Astrocyte (in vitro differentiated cells and primary cell): ENCODE measurements around the gene RAB11FIP3. TPM values are rescaled to one million over a fixed set of nuclear protein-coding genes. Genes with fewer than 3 reads are reported as not detected.

ENCODE experiments used
- DNase-seq: peaks from one replicate; pipeline ENCODE4 v3.0.0-alpha.2; 2010; ENCODE audit warnings: low read depth
- FAIRE-seq: peaks from 2 replicates; lab custom pipeline; 2011; peaks lifted over from hg19 to GRCh38; lab: Jason Lieb, UNC
- H2AFZ ChIP-seq: 2 replicates; pipeline ENCODE4 v1.6.0; 2012; ENCODE audit warnings: low read depth, low read length, inconsistent platforms
- H3K27ac ChIP-seq: 2 replicates; pipeline ENCODE4 v1.5.1; 2011; ENCODE audit warnings: low read depth, low read length, inconsistent platforms
- H3K27me3 ChIP-seq: 2 replicates; pipeline ENCODE4 v1.6.0; 2011; ENCODE audit warnings: low read length, inconsistent platforms; ENCODE audit not compliant: insufficient read depth
- H3K36me3 ChIP-seq: 2 replicates; pipeline ENCODE4 v1.5.1; 2011; ENCODE audit warnings: low read length, inconsistent platforms; ENCODE audit not compliant: insufficient read depth
- H3K4me1 ChIP-seq: 2 replicates; pipeline ENCODE4 v1.5.1; 2011; ENCODE audit warnings: low read length, inconsistent platforms; ENCODE audit not compliant: insufficient read depth
- H3K4me2 ChIP-seq: 2 replicates; pipeline ENCODE4 v1.6.0; 2012; ENCODE audit warnings: low read length, inconsistent platforms
- H3K4me3 ChIP-seq: 2 replicates; pipeline ENCODE4 v1.5.1; 2011; ENCODE audit warnings: low read depth, mild to moderate bottlenecking, low read length, inconsistent platforms; ENCODE audit not compliant: insufficient read depth
- H3K79me2 ChIP-seq: 2 replicates; pipeline ENCODE4 v1.6.0; 2012; ENCODE audit warnings: mild to moderate bottlenecking, low read length, inconsistent platforms; ENCODE audit not compliant: insufficient read depth
- H3K9ac ChIP-seq: 2 replicates; pipeline ENCODE4 v1.6.0; 2012; ENCODE audit warnings: mild to moderate bottlenecking, low read length, inconsistent platforms
- H3K9me3 ChIP-seq: 2 replicates; pipeline ENCODE4 v1.5.1; 2012; ENCODE audit warnings: low read depth, mild to moderate bottlenecking, low read length, inconsistent platforms; ENCODE audit not compliant: insufficient read depth
- H4K20me1 ChIP-seq: 2 replicates; pipeline ENCODE4 v1.6.0; 2012; ENCODE audit warnings: low read length, inconsistent platforms; ENCODE audit not compliant: insufficient read depth
- H3K27ac Mint-ChIP-seq: one replicate; pipeline ENCODE4 v1.8.0; 2021; ENCODE audit warnings: mild to moderate bottlenecking, mixed read lengths; ENCODE audit not compliant: unreplicated experiment
- H3K27me3 Mint-ChIP-seq: one replicate; pipeline ENCODE4 v1.8.0; 2021; ENCODE audit warnings: low read depth, mixed read lengths; ENCODE audit not compliant: unreplicated experiment
- H3K36me3 Mint-ChIP-seq: one replicate; pipeline ENCODE4 v1.8.0; 2021; ENCODE audit warnings: low read depth, mixed read lengths; ENCODE audit not compliant: unreplicated experiment
- H3K4me1 Mint-ChIP-seq: one replicate; pipeline ENCODE4 v1.8.0; 2021; ENCODE audit warnings: low read depth, mixed read lengths; ENCODE audit not compliant: unreplicated experiment
- H3K4me3 Mint-ChIP-seq: one replicate; pipeline ENCODE4 v1.8.0; 2021; ENCODE audit warnings: mild to moderate bottlenecking, moderate library complexity, mixed read lengths; ENCODE audit not compliant: unreplicated experiment
- H3K9me3 Mint-ChIP-seq: one replicate; pipeline ENCODE4 v1.8.0; 2021; ENCODE audit warnings: mild to moderate bottlenecking, mixed read lengths; ENCODE audit not compliant: unreplicated experiment
- CTCF ChIP-seq: IDR thresholded peaks from 2 replicates; pipeline ENCODE4 v1.5.1; 2011; ENCODE audit warnings: low read depth, mild to moderate bottlenecking, inconsistent platforms, low read length, moderate library complexity; ENCODE audit not compliant: insufficient read depth
- EZH2 ChIP-seq: IDR thresholded peaks from 2 replicates; pipeline ENCODE4 v1.6.1; 2012; ENCODE audit warnings: mild to moderate bottlenecking, low read length, inconsistent platforms; ENCODE audit not compliant: insufficient read depth
- total RNA-seq: library from RNA; stranded (reverse); gene quantifications from 2 replicates; pipeline ENCODE4 v1.2.1, GENCODE V29; 2021

RAB11FIP3 gene
- total RNA-seq, 1 donor from 2014 or later = 21.2 TPM

DNA sequence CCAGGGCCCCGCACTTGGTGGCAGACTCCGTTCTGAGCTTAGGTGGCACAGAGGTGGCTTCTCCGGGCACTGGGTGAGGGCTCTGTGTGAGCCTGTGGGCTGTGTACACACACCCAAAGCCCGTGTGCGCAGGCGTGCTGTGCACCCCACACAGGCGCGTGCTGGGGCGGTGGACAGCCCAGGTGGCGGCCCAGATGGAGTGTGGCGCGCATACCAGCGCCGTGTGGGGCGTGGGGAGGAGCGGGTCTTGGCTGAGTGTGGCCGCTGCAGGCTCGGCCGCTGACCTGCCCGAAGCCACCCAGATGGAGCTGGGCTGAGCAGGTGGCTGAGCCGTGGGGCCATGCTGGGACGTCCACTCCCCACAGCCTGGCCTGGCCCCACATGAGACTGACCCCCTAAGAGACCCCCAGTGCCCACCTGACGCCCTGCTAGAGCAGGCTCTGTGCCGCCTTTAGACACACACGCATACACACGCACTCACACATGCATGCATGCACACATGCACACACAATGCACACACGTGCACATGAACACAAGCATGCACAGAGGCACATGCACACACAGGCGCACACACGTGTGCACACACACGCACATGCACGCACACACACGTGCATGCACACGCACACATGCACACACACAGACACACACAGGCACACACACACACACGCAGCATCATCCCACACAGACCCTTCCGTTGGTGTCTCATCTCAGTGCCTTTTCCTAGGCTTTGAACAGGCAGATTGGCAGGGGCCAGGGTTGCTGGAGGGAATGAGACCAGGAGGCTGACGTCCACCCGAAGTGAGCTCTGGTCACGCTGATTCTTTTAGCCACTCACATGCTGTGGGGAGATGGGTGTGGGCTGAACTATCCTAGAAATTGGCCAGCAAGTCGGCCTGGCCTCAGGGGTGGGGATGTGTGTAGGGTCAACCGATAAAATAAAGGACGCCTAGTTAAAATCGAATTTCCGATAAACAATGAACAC is 136.8 kb downstream of the RAB11FIP3 start:
- Mint-ChIP-seq H3K4me3 (no peak overlapping the region), H3K4me1 (no peaks in the 10 kb centered on the region), H3K9me3 (no peaks in the 10 kb centered on the region), H3K27ac (no peak overlapping the region), H3K36me3 (no peaks in the 10 kb centered on the region), H3K27me3 (peaks cover 10% of the 10 kb centered on the region)
- Histone ChIP-seq H3K9me3 (no peaks in the 10 kb centered on the region), H4K20me1 (no peaks in the 10 kb centered on the region), H3K27ac (no peak overlapping the region), H3K36me3 (no peaks in the 10 kb centered on the region), H2AFZ (no peak overlapping the region), H3K9ac (no peak overlapping the region), H3K27me3 (peaks cover 21% of the 10 kb centered on the region), H3K4me3 (no peak overlapping the region), H3K4me1 (peaks cover 7% of the 10 kb centered on the region), H3K4me2 (no peak overlapping the region), H3K79me2 (no peaks in the 10 kb centered on the region)
- no peak for FAIRE-seq
- DNase-seq = no peak
- TF ChIP-seq CTCF = no peak

DNA sequence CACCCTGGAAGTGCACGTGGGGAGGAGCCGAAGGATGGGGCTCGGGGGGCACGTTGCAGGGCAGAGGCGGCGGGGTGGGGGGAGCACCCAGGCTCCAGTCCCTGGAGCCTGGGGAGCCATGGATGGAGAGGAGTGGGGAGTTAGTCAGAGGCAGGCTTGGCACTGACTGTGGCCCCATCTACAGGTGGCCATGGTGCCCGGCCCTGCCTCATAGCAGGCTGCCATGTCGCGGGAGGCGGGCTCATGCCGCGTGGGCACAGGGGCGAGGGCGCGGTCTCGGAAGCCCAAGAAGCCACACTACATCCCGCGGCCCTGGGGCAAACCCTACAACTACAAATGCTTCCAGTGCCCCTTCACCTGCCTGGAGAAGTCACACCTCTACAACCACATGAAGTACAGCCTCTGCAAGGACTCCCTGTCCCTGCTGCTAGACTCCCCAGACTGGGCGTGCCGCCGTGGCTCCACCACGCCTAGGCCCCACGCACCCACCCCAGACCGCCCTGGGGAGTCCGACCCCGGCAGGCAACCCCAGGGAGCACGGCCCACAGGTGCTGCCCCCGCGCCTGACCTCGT is 137.7 kb downstream of the RAB11FIP3 start:
- H3K9me3 ChIP-seq = no peaks in the 10 kb centered on the region
- FAIRE-seq (no peak), DNase-seq (no peak)
- H3K4me1 ChIP-seq = peaks cover 7% of the 10 kb centered on the region
- H3K9ac ChIP-seq = no peak overlapping the region
- TF ChIP-seq EZH2 (no peak), CTCF (no peak)
- H3K4me3 ChIP-seq = no peak overlapping the region
- no peak overlapping the region for H3K27ac ChIP-seq
- H3K79me2 ChIP-seq = no peaks in the 10 kb centered on the region
- H3K36me3 Mint-ChIP-seq = no peaks in the 10 kb centered on the region
- no peak overlapping the region for H3K27ac Mint-ChIP-seq
- peaks cover 10% of the 10 kb centered on the region for H3K27me3 Mint-ChIP-seq
- no peak overlapping the region for H3K4me3 Mint-ChIP-seq
- H3K27me3 ChIP-seq = peaks cover 21% of the 10 kb centered on the region
- no peak overlapping the region for H3K4me2 ChIP-seq
- no peak overlapping the region for H2AFZ ChIP-seq
- no peaks in the 10 kb centered on the region for H3K36me3 ChIP-seq
- no peaks in the 10 kb centered on the region for H3K4me1 Mint-ChIP-seq
- no peaks in the 10 kb centered on the region for H3K9me3 Mint-ChIP-seq
- no peaks in the 10 kb centered on the region for H4K20me1 ChIP-seq
